Suprapubic skin (tissue), 3 donors: ENCODE measurements around the gene ABHD10.

Source experiments
- POLR2A ChIP-seq, 2 donors: fragments of 450-650 bp; IDR thresholded peaks; one replicate each; pipeline ENCODE4 v1.6.1; 2017; ENCODE audit warnings: antibody characterized with exemption in 2 of 2, mild to moderate bottlenecking in 2 of 2, moderate library complexity in 2 of 2
- TF ChIP-seq, protein P1 (sequence below), 2 donors: fragments of 200-600 bp in 1 of 2; fragments of 450-650 bp in 1 of 2; sonication (generic) in 1 of 2; IDR thresholded peaks; one replicate each; pipeline ENCODE4 v1.5.1; 2016 to 2019; ENCODE audit warnings: antibody characterized with exemption in 2 of 2, mild to moderate bottlenecking in 1 of 2, moderate library complexity in 1 of 2

DNA sequence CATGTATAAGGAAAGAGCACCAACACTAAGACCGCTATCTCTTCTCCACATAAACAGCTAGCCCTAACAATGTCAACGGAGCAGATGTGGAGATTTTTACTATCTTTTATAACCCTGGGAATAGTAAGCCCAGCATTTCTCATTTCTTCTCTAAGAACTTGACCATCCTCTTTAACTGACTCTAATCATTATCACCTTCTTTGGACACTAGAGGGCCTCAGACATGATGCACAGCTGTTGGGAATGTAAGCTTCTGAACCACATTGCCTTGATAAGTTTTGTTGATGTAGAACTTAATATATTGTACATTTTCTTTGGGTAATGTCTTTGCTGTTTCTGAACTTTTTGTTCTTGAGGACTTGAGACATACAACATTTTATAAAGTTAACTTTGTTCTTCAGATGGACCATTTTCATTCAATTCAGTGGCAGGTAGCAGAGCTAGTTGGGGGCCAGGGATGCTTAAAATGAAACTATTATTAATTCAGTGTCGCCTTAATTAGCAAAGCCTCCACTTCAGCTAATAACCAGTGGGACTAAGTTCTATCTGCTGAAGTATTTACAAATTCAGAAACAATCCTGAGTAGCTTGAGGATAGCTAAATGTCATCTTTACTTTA lies 10.3 kb downstream of the ABHD10 start:
- TF ChIP-seq, protein P1, sequence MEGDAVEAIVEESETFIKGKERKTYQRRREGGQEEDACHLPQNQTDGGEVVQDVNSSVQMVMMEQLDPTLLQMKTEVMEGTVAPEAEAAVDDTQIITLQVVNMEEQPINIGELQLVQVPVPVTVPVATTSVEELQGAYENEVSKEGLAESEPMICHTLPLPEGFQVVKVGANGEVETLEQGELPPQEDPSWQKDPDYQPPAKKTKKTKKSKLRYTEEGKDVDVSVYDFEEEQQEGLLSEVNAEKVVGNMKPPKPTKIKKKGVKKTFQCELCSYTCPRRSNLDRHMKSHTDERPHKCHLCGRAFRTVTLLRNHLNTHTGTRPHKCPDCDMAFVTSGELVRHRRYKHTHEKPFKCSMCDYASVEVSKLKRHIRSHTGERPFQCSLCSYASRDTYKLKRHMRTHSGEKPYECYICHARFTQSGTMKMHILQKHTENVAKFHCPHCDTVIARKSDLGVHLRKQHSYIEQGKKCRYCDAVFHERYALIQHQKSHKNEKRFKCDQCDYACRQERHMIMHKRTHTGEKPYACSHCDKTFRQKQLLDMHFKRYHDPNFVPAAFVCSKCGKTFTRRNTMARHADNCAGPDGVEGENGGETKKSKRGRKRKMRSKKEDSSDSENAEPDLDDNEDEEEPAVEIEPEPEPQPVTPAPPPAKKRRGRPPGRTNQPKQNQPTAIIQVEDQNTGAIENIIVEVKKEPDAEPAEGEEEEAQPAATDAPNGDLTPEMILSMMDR (IDR thresholded peaks at IDR 0.05) = peak; percentile 40 to 60
- TF ChIP-seq POLR2A (IDR thresholded peaks at IDR 0.05) = no peak
